Transverse colon (tissue), 3 donors: Measurements from ENCODE around the gene CHD3.

Source experiments
- POLR2A ChIP-seq: fragments of 450-650 bp; IDR thresholded peaks from one replicate; pipeline ENCODE4 v1.6.1; 2016; ENCODE audit warnings: antibody characterized with exemption, mild to moderate bottlenecking, moderate library complexity
- POLR2AphosphoS5 ChIP-seq, 3 donors: sonication (generic); formaldehyde crosslinking; IDR thresholded peaks; one replicate each; pipeline ENCODE4 v1.6.1; 2016; ENCODE audit warnings: antibody characterized with exemption in 3 of 3

GRCh38 chr17:7842380-7843256 is 46.0 kb upstream of the CHD3 start:
- TF ChIP-seq POLR2A (peak; percentile 61), POLR2AphosphoS5 (IDR thresholded peaks at IDR 0.05) (peak; percentile 56 to 71 (median 58))
